ENCODE data around the gene FLG. TPM values are rescaled to one million over a fixed set of nuclear protein-coding genes. Genes with fewer than 3 reads are reported as not detected.
"Not testable (repeated sequence)": the region's sequence is repeated elsewhere in the genome, so short reads cannot be mapped to it uniquely, and the experiment has no call there.

Gene FLG
- total RNA-seq, 2 experiments from 2014 or later, result not detected

- Mint-ChIP-seq H3K4me1 (ENCODE audit: low read depth) (no peaks in the 10 kb centered on the region), H3K4me3 (no peak overlapping the region), H3K36me3 (ENCODE audit: low read depth) (no peaks in the 10 kb centered on the region), H3K27ac (no peak overlapping the region), H3K9me3 (ENCODE audit: insufficient read depth) (no peaks in the 10 kb centered on the region), H3K27me3 (ENCODE audit: low read depth) (peaks cover 6% of the 10 kb centered on the region)
- no peak for DNase-seq
- ChIA-PET CTCF (interaction anchor here (2.1 kb wide), 1 partner anchor 19 kb away, joined by 6 read pairs; no protein-coding TSS in a partner anchor), POLR2A (no interaction called here)
- no peak for ATAC-seq
Measured at GRCh38 chr1:152328801-152329391, 3.9 kb upstream of the FLG start.

GRCh38 chr1:152313970-152314369 is 11.1 kb downstream of the FLG start:
- no peak overlapping the region for H3K27ac Mint-ChIP-seq
- DNase-seq, result no peak
- no peaks in the 10 kb centered on the region for H3K36me3 Mint-ChIP-seq (ENCODE audit: low read depth)
- ATAC-seq, result no peak
- H3K4me3 Mint-ChIP-seq, result no peak overlapping the region
- POLR2A ChIA-PET, result no interaction called here
- CTCF ChIA-PET, result no interaction called here
- H3K4me1 Mint-ChIP-seq (ENCODE audit: low read depth), result no peaks in the 10 kb centered on the region
- H3K9me3 Mint-ChIP-seq (ENCODE audit: insufficient read depth), result no peaks in the 10 kb centered on the region
- no peaks in the 10 kb centered on the region for H3K27me3 Mint-ChIP-seq (ENCODE audit: low read depth)

GRCh38 chr1:152313319-152313801 is 11.7 kb downstream of the FLG start:
- Mint-ChIP-seq H3K27ac (no peak overlapping the region), H3K4me3 (no peak overlapping the region), H3K9me3 (ENCODE audit: insufficient read depth) (no peaks in the 10 kb centered on the region), H3K36me3 (ENCODE audit: low read depth) (no peaks in the 10 kb centered on the region), H3K4me1 (ENCODE audit: low read depth) (no peaks in the 10 kb centered on the region), H3K27me3 (ENCODE audit: low read depth) (no peaks in the 10 kb centered on the region)
- CTCF ChIA-PET, result no interaction called here
- DNase-seq, result no peak
- ATAC-seq, result no peak
- POLR2A ChIA-PET, result no interaction called here

DNA sequence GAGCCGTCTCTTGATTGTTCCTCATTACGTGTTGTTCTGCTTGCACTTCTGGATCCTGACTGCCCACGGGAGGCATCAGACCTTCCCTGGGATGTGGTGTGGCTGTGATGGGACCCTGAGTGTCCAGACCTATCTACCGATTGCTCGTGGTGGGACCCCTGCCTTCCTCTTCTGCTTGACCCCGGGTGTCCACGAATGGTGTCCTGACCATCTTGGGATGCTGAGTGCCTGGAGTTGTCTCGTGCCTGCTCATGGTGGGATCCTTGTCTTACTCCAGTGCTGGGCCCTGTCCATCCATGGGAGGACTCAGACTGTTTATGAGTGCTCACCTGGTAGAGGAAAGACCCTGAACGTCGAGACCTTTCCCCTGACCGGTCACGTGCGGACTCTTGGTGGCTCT is 12.9 kb downstream of the FLG start:
- H3K36me3 Mint-ChIP-seq (ENCODE audit: low read depth); H3K27me3 Mint-ChIP-seq (ENCODE audit: low read depth); H3K4me3 Mint-ChIP-seq; H3K9me3 Mint-ChIP-seq (ENCODE audit: insufficient read depth); DNase-seq; H3K4me1 Mint-ChIP-seq (ENCODE audit: low read depth); POLR2A ChIA-PET; H3K27ac Mint-ChIP-seq; ATAC-seq; CTCF ChIA-PET: not testable (repeated sequence)

DNA sequence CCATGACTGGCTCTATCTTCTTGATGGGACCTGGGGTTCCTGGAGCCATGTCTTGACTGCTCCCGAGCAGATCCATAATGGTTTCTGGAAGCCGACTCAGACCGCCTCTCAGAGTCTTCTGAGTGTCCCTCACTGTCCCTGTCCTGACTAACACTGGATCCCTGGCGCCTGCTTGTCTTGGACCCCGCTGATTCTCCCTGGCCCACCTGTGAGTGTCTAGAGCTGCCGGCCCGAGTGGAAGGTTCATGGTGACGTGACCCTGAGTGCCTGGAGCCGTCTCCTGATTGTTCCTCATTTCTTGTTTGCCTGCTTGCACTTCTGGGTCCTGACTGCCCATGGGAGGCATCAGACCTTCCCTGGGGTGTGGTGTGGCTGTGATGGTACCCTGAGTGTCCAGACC is 15.1 kb downstream of the FLG start:
- ChIA-PET CTCF (no interaction called here), POLR2A (no interaction called here)
- no peaks in the 10 kb centered on the region for H3K9me3 Mint-ChIP-seq (ENCODE audit: insufficient read depth)
- H3K4me3 Mint-ChIP-seq, result no peak overlapping the region
- ATAC-seq, result no peak
- H3K27ac Mint-ChIP-seq, result no peak overlapping the region
- no peaks in the 10 kb centered on the region for H3K27me3 Mint-ChIP-seq (ENCODE audit: low read depth)
- no peaks in the 10 kb centered on the region for H3K36me3 Mint-ChIP-seq (ENCODE audit: low read depth)
- H3K4me1 Mint-ChIP-seq (ENCODE audit: low read depth), result no peaks in the 10 kb centered on the region
- no peak for DNase-seq

GRCh38 chr1:152309320-152309901 is 15.6 kb downstream of the FLG start:
- H3K4me1 Mint-ChIP-seq (ENCODE audit: low read depth); H3K27ac Mint-ChIP-seq; CTCF ChIA-PET; DNase-seq; H3K27me3 Mint-ChIP-seq (ENCODE audit: low read depth); H3K9me3 Mint-ChIP-seq (ENCODE audit: insufficient read depth); POLR2A ChIA-PET; ATAC-seq; H3K36me3 Mint-ChIP-seq (ENCODE audit: low read depth); H3K4me3 Mint-ChIP-seq: not testable (repeated sequence)

DNA sequence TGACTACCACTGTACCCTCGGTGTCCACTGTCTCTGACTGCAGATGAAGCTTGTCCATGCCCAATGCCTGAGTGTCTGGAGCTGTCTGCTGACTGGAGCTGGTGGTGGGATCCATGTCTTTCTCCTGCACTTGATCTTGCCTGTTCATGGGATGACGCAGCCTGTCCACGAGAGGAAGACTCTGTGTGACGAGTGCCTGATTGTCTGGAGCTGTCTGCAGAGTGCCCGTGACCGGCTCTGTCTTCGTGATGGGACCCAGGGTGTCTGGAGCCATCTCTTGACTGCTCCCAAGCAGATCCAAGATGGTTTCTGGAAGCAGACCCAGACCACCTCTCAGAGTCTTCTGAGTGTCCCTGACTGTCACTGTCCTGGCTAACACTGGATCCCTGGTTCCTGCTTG is 16.3 kb downstream of the FLG start:
- ATAC-seq; H3K36me3 Mint-ChIP-seq (ENCODE audit: low read depth); H3K4me3 Mint-ChIP-seq; CTCF ChIA-PET; H3K9me3 Mint-ChIP-seq (ENCODE audit: insufficient read depth); POLR2A ChIA-PET; H3K27ac Mint-ChIP-seq; H3K27me3 Mint-ChIP-seq (ENCODE audit: low read depth); DNase-seq; H3K4me1 Mint-ChIP-seq (ENCODE audit: low read depth): not testable (repeated sequence)

DNA sequence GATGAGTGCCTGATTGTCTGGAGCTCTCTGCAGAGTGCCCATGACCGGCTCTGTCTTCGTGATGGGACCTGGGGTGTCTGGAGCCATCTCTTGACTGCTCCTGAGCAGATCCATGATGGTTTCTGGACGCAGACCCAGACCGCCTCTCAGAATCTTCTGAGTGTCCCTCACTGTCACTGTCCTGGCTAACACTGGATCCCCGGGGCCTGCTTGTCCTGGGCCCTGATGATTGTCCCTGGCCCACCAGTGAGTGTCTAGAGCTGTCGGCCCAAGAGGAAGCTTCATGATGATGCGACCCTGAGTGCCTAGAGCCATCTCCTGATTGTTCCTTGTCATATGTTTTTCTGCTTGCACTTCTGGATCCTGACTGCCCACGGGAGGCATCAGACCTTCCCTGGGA is 17.1 kb downstream of the FLG start:
- H3K27ac Mint-ChIP-seq; H3K4me3 Mint-ChIP-seq; H3K36me3 Mint-ChIP-seq (ENCODE audit: low read depth); CTCF ChIA-PET; POLR2A ChIA-PET; H3K4me1 Mint-ChIP-seq (ENCODE audit: low read depth); H3K27me3 Mint-ChIP-seq (ENCODE audit: low read depth); DNase-seq; ATAC-seq; H3K9me3 Mint-ChIP-seq (ENCODE audit: insufficient read depth): not testable (repeated sequence)

- H3K27me3 Mint-ChIP-seq (ENCODE audit: low read depth); H3K36me3 Mint-ChIP-seq (ENCODE audit: low read depth); POLR2A ChIA-PET; CTCF ChIA-PET; H3K27ac Mint-ChIP-seq; H3K9me3 Mint-ChIP-seq (ENCODE audit: insufficient read depth); H3K4me1 Mint-ChIP-seq (ENCODE audit: low read depth); H3K4me3 Mint-ChIP-seq; DNase-seq; ATAC-seq: not testable (repeated sequence)
Measured at GRCh38 chr1:152306123-152306522, 18.9 kb downstream of the FLG start.

GRCh38 chr1:152304773-152305172 is 20.3 kb downstream of the FLG start:
- ATAC-seq; CTCF ChIA-PET; H3K27me3 Mint-ChIP-seq (ENCODE audit: low read depth); H3K9me3 Mint-ChIP-seq (ENCODE audit: insufficient read depth); POLR2A ChIA-PET; H3K27ac Mint-ChIP-seq; H3K36me3 Mint-ChIP-seq (ENCODE audit: low read depth); DNase-seq; H3K4me3 Mint-ChIP-seq; H3K4me1 Mint-ChIP-seq (ENCODE audit: low read depth): not testable (repeated sequence)

DNA sequence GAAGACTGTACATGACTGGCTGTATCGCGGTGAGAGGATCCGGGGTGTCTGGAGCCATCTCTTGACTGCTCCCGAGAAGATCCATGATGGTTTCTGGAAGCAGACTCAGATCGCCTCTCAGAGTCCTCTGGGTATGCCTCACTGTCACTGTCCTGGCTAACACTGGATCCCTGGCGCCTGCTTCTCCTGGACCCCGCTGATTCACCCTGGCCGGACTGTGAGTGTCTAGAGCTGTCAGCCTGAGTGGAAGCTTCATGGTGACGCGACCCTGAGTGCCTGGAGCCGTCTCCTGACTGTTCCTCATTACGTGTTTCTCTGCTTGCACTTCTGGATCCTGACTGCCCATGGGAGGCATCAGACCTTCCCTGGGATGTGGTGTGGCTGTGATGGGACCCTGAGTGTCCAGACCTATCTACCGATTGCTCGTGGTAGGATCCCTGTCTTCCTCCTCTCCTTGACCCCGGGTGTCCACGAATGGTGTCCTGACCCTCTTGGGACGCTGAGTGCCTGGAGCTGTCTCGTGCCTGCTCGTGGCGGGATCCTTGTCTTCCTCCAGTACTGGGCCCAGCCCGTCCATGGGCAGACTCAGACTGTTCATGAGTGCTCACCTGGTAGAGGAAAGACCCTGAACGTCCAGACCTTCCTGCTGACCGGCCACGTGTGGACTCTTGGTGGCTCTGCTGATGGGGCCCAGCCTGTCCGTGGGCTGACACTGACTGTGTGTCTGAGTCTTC is 21.7 kb downstream of the FLG start:
- not testable (repeated sequence) for ATAC-seq; H3K4me1 Mint-ChIP-seq (ENCODE audit: low read depth); H3K4me3 Mint-ChIP-seq

GRCh38 chr1:152256394-152256793 is 68.6 kb downstream of the FLG start:
- H3K27me3 Mint-ChIP-seq (ENCODE audit: low read depth); DNase-seq; H3K9me3 Mint-ChIP-seq (ENCODE audit: insufficient read depth); ATAC-seq; CTCF ChIA-PET; H3K4me1 Mint-ChIP-seq (ENCODE audit: low read depth); POLR2A ChIA-PET; H3K27ac Mint-ChIP-seq; H3K4me3 Mint-ChIP-seq; H3K36me3 Mint-ChIP-seq (ENCODE audit: low read depth): not testable (repeated sequence)

More for the DNA sequence above, 21.7 kb downstream of the FLG start:
- H3K27ac Mint-ChIP-seq; H3K27me3 Mint-ChIP-seq (ENCODE audit: low read depth); CTCF ChIA-PET; H3K9me3 Mint-ChIP-seq (ENCODE audit: insufficient read depth); POLR2A ChIA-PET; H3K36me3 Mint-ChIP-seq (ENCODE audit: low read depth); DNase-seq: not testable (repeated sequence)

All from activated CD8-positive, alpha-beta T cell treated with anti-CD3 and anti-CD28 coated beads, Interleukin-2, amount 10 ng/mL, durations not matched to agents 7 days and 5 days (primary cell).